ENCODE measurements around the gene PRKCG. TPM values are rescaled to one million over a fixed set of nuclear protein-coding genes. Genes with fewer than 3 reads are reported as not detected.

PRKCG gene
- total RNA-seq, 2 experiments from 2014 or later: not detected

DNA sequence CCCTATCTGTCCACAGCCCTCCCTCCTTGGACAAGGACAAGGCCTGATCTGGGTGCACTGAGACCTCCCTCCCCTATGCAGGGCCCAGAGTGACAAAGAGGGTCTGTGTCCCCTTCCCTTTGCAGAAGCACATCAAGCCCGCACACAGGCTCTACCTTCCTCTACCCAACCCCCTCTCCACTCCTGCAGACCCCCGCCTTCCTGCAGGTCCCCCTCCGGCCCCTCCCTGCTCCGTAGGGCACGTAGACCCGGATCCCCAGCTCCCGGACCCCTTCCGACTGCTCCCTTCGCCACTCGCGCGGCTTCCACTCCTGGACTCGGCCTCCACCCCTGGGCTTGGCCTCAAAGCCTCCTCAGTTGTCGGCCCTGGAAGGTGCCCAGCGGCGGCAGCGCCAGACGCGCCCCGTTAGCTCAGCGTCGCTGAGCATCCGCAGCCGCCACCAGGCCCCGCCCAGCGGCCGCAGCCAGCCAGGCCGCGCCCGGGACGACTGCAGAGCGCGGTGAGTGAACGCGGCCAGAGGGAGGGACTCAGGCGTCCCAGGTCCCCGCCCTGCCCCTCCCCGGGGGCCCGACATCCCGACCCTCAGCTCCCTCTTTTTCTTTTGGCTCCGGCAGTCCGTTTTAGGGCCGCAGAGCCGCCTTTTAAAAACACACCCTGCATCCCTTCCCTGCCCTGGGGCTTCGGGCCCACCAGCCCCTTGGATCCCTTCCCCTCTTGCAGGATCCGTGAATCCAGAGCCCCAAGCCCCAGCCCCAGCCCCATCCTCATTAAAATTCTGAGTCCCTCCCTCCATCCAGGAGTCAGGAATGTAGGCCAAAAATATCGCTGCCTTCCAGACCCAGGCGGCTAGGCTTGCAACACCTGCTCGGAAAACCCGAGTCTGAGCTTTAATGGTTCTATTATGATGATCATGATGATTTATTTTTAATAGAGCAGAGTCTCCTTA, 15.8 kb upstream of the PRKCG start:
- intact Hi-C loops (cut with micrococcal nuclease; ENCODE audit: unreplicated experiment): no loop called here
- ChIA-PET POLR2A (no interaction called here), CTCF (ENCODE audit: unreplicated experiment) (no interaction called here)
- no peak overlapping the region for H2AFZ ChIP-seq (ENCODE audit: low read length)
- H3K9me2 ChIP-seq (ENCODE audit: insufficient read depth, low read length): no peaks in the 10 kb centered on the region
- no peak for DNase-seq (ENCODE audit: low spot score)
- peak overlapping the region; percentile 79; the same call in 1 of the 2 replicates for H3K4me2 ChIP-seq (ENCODE audit: low read length)
- no peaks in the 10 kb centered on the region for H4K20me1 ChIP-seq (ENCODE audit: insufficient read depth, low read length)
- no peaks in the 10 kb centered on the region for H3K79me2 ChIP-seq (ENCODE audit: insufficient read depth, low read depth, low read length)
- no peaks in the 10 kb centered on the region for H3K36me3 ChIP-seq (ENCODE audit: insufficient read depth, low read length)
- BruUV-seq (replicated peaks): no TSS peak
- no peak overlapping the region for H3K4me3 ChIP-seq (ENCODE audit: low read depth, low read length, poor library complexity, severe bottlenecking)
- no peak overlapping the region for H3K27ac ChIP-seq (ENCODE audit: low read depth, low read length, poor library complexity, severe bottlenecking)
- H3K9me3 ChIP-seq (ENCODE audit: low read length): no peaks in the 10 kb centered on the region
- peaks cover 22% of the 10 kb centered on the region for H3K4me1 ChIP-seq (ENCODE audit: insufficient read depth, low read length, poor library complexity, severe bottlenecking)
- TF ChIP-seq, protein P1, sequence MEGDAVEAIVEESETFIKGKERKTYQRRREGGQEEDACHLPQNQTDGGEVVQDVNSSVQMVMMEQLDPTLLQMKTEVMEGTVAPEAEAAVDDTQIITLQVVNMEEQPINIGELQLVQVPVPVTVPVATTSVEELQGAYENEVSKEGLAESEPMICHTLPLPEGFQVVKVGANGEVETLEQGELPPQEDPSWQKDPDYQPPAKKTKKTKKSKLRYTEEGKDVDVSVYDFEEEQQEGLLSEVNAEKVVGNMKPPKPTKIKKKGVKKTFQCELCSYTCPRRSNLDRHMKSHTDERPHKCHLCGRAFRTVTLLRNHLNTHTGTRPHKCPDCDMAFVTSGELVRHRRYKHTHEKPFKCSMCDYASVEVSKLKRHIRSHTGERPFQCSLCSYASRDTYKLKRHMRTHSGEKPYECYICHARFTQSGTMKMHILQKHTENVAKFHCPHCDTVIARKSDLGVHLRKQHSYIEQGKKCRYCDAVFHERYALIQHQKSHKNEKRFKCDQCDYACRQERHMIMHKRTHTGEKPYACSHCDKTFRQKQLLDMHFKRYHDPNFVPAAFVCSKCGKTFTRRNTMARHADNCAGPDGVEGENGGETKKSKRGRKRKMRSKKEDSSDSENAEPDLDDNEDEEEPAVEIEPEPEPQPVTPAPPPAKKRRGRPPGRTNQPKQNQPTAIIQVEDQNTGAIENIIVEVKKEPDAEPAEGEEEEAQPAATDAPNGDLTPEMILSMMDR (conservative IDR thresholded peaks at IDR 0.05; ENCODE audit: low read length): no peak
- TF ChIP-seq EZH2phosphoT487 (IDR thresholded peaks at IDR 0.05; ENCODE audit: borderline replicate concordance, low read depth, low read length): no peak

DNA sequence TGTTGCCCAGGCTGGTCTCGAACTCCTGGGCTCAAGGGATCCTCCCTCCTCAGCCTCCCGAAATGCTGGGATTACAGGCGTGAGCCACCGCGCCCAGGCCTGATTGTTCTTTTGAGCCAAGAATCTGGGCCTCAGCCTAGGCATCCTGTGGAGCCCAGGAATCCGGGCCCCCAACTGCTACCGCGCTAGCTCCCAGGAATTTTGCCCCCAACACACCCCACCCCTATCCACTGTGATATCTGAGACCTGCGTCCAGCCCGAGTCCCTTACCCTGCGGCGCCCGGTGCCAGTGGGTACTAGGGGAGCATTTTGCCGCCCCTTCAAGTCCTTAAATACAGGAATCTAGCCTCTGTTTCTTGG, 15.2 kb upstream of the PRKCG start:
- intact Hi-C loops (cut with micrococcal nuclease; ENCODE audit: unreplicated experiment): no loop called here
- Histone ChIP-seq H3K27ac (ENCODE audit: low read depth, low read length, poor library complexity, severe bottlenecking) (no peak overlapping the region), H3K4me2 (ENCODE audit: low read length) (peak overlapping the region; percentile 79), H3K36me3 (ENCODE audit: insufficient read depth, low read length) (no peaks in the 10 kb centered on the region), H3K79me2 (ENCODE audit: insufficient read depth, low read depth, low read length) (no peaks in the 10 kb centered on the region), H3K9me3 (ENCODE audit: low read length) (no peaks in the 10 kb centered on the region), H3K9me2 (ENCODE audit: insufficient read depth, low read length) (no peaks in the 10 kb centered on the region), H4K20me1 (ENCODE audit: insufficient read depth, low read length) (no peaks in the 10 kb centered on the region), H2AFZ (ENCODE audit: low read length) (peak overlapping the region; percentile 86), H3K4me3 (ENCODE audit: low read depth, low read length, poor library complexity, severe bottlenecking) (peak overlapping the region; percentile 64), H3K4me1 (ENCODE audit: insufficient read depth, low read length, poor library complexity, severe bottlenecking) (peaks cover 22% of the 10 kb centered on the region)
- DNase-seq (ENCODE audit: low spot score): no peak
- CTCF ChIA-PET (ENCODE audit: unreplicated experiment): no interaction called here
- POLR2A ChIA-PET: no interaction called here
- no peak for TF ChIP-seq EZH2phosphoT487 (IDR thresholded peaks at IDR 0.05; ENCODE audit: borderline replicate concordance, low read depth, low read length)
- TF ChIP-seq, protein P1 (conservative IDR thresholded peaks at IDR 0.05; ENCODE audit: low read length): no peak
- no TSS peak for BruUV-seq (replicated peaks)
